ENCODE data around the gene RNF220.

The RNF220 gene

DNA sequence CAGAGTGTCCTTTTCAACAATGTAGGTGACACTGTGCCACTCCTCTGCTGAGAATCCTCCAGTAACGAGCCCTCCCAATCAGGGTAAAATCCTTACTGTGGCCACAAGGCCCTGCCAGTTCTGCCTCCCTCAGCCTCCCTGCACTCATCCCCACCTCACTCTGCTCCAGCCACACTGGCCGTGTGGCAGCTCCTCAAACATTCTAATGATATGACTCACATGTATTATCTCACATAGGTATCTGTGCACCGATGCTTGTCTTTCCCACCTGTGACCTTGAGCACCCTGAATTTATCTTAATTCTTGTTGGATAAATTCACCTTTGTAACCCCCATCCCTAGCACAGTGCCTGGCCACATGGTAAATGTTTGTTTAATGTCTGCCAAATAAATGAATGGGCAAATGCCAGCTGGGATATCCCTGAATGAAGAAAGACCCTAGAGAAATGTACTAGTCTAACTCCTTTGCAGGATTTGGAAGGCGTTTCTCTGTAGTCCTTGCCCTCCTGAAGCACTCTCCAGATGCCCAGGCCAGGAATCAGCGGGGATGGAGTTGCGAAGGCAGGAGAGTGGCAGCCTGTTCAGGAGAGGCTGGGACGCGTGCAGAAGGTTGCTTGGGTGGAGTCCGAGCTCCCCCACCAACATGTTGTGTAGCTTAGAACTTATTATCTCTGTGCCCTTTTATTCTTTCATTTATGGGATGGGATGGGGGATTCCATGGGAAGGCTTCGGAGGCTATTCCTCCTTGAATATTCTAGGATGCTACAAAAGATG lies 163.3 kb downstream of the RNF220 start:
- no peaks in the 10 kb centered on the region for H3K9me3 ChIP-seq (ENCODE audit: control extremely low read depth in 1 of 5, control insufficient read depth in 4 of 5, insufficient read depth in 2 of 5, low read depth in 1 of 5, low read length in 4 of 5)
- H3K27me3 ChIP-seq (replicated peaks in 2 of 5; ENCODE audit: control insufficient read depth in 4 of 5, insufficient read depth in 5 of 5, low read length in 4 of 5): no peaks in the 10 kb centered on the region
- no peaks in the 10 kb centered on the region for H3K4me1 ChIP-seq (ENCODE audit: control extremely low read depth in 1 of 4, control insufficient read depth in 4 of 4, insufficient read depth in 4 of 4, low read length in 3 of 4)
- H3K4me3 ChIP-seq (ENCODE audit: control insufficient read depth in 1 of 7, extremely low read depth in 1 of 7, insufficient read depth in 4 of 7, low read depth in 2 of 7, low read length in 6 of 7): no peak overlapping the region
- DNase-seq: no peak
- WGBS (ENCODE audit: insufficient coverage): 98% methylated on average over 8 of the region's 10 CpGs
- POLR2A ChIA-PET: no interaction called here
- H3K36me3 ChIP-seq (ENCODE audit: control insufficient read depth in 4 of 4, insufficient read depth in 4 of 4, low read length in 3 of 4): peaks cover 2 to 43% (median 30%) of the 10 kb centered on the region in 4 experiments
- no peak overlapping the region for H3K27ac ChIP-seq (ENCODE audit: insufficient read depth in 1 of 2, low read depth in 1 of 2, low read length in 2 of 2, poor library complexity in 1 of 2, severe bottlenecking in 2 of 2)
- CTCF ChIA-PET: interaction anchor here (1.2 to 1.5 kb wide), 4 partner anchors 9 to 351 kb away, joined by 3 to 6 read pairs (median 4); no protein-coding TSS in a partner anchor

DNA sequence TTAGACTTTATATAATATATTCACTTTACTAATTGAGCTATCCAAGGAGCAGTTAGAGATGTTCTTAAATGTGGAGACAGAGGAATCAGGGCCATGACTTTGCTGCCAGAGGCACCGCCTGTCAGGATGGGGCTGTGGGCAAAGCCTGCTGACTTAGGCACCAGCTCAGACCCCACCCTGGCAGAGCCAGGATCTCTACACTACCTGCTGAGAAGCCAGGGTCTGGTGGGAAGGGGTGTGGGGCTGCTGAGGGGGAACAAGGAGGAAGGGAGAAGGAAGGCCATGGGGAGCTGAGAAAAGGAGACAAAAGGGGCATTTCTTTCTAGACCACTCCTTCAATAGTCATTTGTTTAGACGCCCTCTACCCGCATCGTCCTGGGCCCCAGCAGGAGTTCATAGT lies 164.4 kb downstream of the RNF220 start:
- POLR2A ChIA-PET: no interaction called here

DNA sequence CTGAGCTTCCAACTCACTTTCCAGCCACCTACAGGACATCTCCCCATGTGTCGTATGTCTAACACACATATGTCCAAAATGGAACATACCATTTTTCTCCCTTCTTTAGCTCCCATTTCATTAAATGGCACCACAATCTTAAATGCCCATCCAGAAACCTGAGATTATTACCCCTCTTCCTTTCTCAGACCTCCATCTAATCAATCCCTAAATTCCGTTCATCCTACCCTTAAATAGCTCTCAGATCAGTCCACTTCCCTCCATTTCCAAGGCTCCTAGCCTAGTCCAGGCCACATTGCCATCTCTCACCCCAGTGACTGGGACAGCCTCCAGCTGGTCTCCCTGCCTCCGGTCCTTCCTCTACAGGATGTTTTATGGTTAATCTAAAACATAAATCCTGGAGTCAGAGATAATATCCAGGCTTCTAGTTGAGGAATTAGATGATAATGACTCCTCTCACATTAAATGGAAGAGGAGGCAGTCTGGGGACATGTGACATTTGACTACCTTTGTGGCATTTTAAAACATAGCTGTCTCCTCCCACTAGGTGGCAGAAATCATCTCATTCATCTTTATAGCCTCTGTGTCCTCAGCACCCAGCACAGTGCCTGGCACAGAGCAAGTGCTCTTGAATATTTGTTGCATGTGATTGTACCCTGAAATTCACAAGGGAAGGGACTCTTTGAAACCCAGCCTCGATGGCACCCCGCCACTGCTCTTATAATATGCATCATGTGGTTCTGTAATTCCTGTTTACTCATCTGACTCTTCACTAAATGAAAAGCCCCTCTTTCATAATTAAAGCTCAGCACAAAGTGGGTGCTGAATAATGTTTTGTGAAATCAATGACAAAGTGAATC lies 166.9 kb downstream of the RNF220 start:
- peak in 2 of 3 donors; percentile 50 to 52 for DNase-seq
- Histone ChIP-seq H3K4me3 (ENCODE audit: control insufficient read depth in 1 of 7, extremely low read depth in 1 of 7, insufficient read depth in 4 of 7, low read depth in 2 of 7, low read length in 6 of 7) (no peak overlapping the region), H3K27ac (ENCODE audit: insufficient read depth in 1 of 2, low read depth in 1 of 2, low read length in 2 of 2, poor library complexity in 1 of 2, severe bottlenecking in 2 of 2) (no peak overlapping the region), H3K36me3 (ENCODE audit: control insufficient read depth in 4 of 4, insufficient read depth in 4 of 4, low read length in 3 of 4) (peaks cover 2 to 44% (median 30%) of the 10 kb centered on the region in 4 experiments), H3K27me3 (replicated peaks in 2 of 5; ENCODE audit: control insufficient read depth in 4 of 5, insufficient read depth in 5 of 5, low read length in 4 of 5) (no peaks in the 10 kb centered on the region), H3K9me3 (ENCODE audit: control extremely low read depth in 1 of 5, control insufficient read depth in 4 of 5, insufficient read depth in 2 of 5, low read depth in 1 of 5, low read length in 4 of 5) (no peaks in the 10 kb centered on the region), H3K4me1 (ENCODE audit: control extremely low read depth in 1 of 4, control insufficient read depth in 4 of 4, insufficient read depth in 4 of 4, low read length in 3 of 4) (peaks cover 0 to 10% (median 0%) of the 10 kb centered on the region in 4 experiments)
- 96% methylated on average over 2 of the region's 5 CpGs for WGBS (ENCODE audit: insufficient coverage)
- POLR2A ChIA-PET: interaction anchor here (0.6 kb wide), 1 partner anchor 1072 kb away, joined by 4 read pairs; no protein-coding TSS in a partner anchor
- CTCF ChIA-PET: interaction anchor here (1.0 to 5.6 kb wide), 21 partner anchors 9 to 558 kb away, joined by 3 to 52 read pairs (median 5); no protein-coding TSS in a partner anchor

More for the DNA sequence above, 164.4 kb downstream of the RNF220 start:
- no peaks in the 10 kb centered on the region for H3K27me3 ChIP-seq (replicated peaks in 2 of 5; ENCODE audit: control insufficient read depth in 4 of 5, insufficient read depth in 5 of 5, low read length in 4 of 5)
- DNase-seq: no peak
- no peak overlapping the region for H3K4me3 ChIP-seq (ENCODE audit: control insufficient read depth in 1 of 7, extremely low read depth in 1 of 7, insufficient read depth in 4 of 7, low read depth in 2 of 7, low read length in 6 of 7)
- WGBS (ENCODE audit: insufficient coverage): 100% methylated on average over 2 of the region's 4 CpGs
- no peaks in the 10 kb centered on the region for H3K4me1 ChIP-seq (ENCODE audit: control extremely low read depth in 1 of 4, control insufficient read depth in 4 of 4, insufficient read depth in 4 of 4, low read length in 3 of 4)
- no peaks in the 10 kb centered on the region for H3K9me3 ChIP-seq (ENCODE audit: control extremely low read depth in 1 of 5, control insufficient read depth in 4 of 5, insufficient read depth in 2 of 5, low read depth in 1 of 5, low read length in 4 of 5)
- H3K36me3 ChIP-seq (ENCODE audit: control insufficient read depth in 4 of 4, insufficient read depth in 4 of 4, low read length in 3 of 4): peaks cover 2 to 51% (median 33%) of the 10 kb centered on the region in 4 experiments
- no peak overlapping the region for H3K27ac ChIP-seq (ENCODE audit: insufficient read depth in 1 of 2, low read depth in 1 of 2, low read length in 2 of 2, poor library complexity in 1 of 2, severe bottlenecking in 2 of 2)
- CTCF ChIA-PET: interaction anchor here (1.0 to 1.6 kb wide), 4 partner anchors 9 to 31 kb away, joined by 3 to 6 read pairs (median 3); no protein-coding TSS in a partner anchor

DNA sequence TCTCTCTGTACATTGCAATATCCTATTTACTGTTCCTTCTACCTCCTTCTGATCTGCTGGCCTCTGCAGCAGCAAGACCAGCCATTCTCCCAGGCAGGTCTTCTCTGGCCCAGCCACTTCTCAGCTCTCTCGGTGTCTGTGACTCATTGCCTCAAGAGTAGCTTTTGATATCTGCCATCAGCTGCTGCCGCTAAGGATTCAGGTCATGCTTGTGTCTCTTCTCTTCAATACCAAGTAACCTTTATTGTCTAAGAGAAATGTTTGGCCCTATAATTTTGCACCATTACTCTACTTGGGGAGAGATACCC lies 167.5 kb downstream of the RNF220 start:
- Histone ChIP-seq H3K9me3 (ENCODE audit: control extremely low read depth in 1 of 5, control insufficient read depth in 4 of 5, insufficient read depth in 2 of 5, low read depth in 1 of 5, low read length in 4 of 5) (no peaks in the 10 kb centered on the region), H3K36me3 (ENCODE audit: control insufficient read depth in 4 of 4, insufficient read depth in 4 of 4, low read length in 3 of 4) (peaks cover 7 to 39% (median 27%) of the 10 kb centered on the region in 4 experiments), H3K4me1 (ENCODE audit: control extremely low read depth in 1 of 4, control insufficient read depth in 4 of 4, insufficient read depth in 4 of 4, low read length in 3 of 4) (peaks cover 0 to 10% (median 0%) of the 10 kb centered on the region in 4 experiments), H3K4me3 (ENCODE audit: control insufficient read depth in 1 of 7, extremely low read depth in 1 of 7, insufficient read depth in 4 of 7, low read depth in 2 of 7, low read length in 6 of 7) (no peak overlapping the region), H3K27ac (ENCODE audit: insufficient read depth in 1 of 2, low read depth in 1 of 2, low read length in 2 of 2, poor library complexity in 1 of 2, severe bottlenecking in 2 of 2) (no peak overlapping the region), H3K27me3 (replicated peaks in 2 of 5; ENCODE audit: control insufficient read depth in 4 of 5, insufficient read depth in 5 of 5, low read length in 4 of 5) (no peaks in the 10 kb centered on the region)
- WGBS (ENCODE audit: insufficient coverage): 96% methylated on average over 2 of the region's 2 CpGs
- POLR2A ChIA-PET: no interaction called here
- CTCF ChIA-PET: interaction anchor here (1.0 to 5.6 kb wide), 20 partner anchors 9 to 558 kb away, joined by 3 to 52 read pairs (median 6); no protein-coding TSS in a partner anchor
- no peak for DNase-seq

DNA sequence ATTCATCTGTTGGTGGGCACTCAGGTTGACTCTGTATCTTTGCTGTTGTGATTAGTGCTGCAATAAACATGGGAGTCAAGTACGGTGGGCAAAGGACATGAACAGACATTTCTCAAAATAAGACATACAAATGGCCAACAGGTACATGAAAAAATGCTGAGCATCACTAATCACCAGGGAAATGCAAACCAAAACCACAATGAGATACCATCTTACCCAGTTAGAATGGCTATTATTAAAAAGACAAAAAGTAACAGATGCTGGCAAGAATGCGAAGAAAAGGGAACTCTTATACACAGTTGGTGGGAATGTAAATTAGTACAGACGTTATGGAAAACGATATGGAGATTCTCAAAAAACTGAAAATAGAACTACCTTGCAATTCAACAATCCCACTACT lies 170.3 kb downstream of the RNF220 start:
- H3K36me3 ChIP-seq (ENCODE audit: control insufficient read depth in 4 of 4, insufficient read depth in 4 of 4, low read length in 3 of 4): peaks cover 7 to 39% (median 27%) of the 10 kb centered on the region in 4 experiments
- H3K27ac ChIP-seq (ENCODE audit: insufficient read depth in 1 of 2, low read depth in 1 of 2, low read length in 2 of 2, poor library complexity in 1 of 2, severe bottlenecking in 2 of 2): no peak overlapping the region
- whole genome bisulfite sequencing (ENCODE audit: insufficient coverage): no CpG with 5 or more reads among the region's 4 CpGs
- POLR2A ChIA-PET: no interaction called here
- peak in 2 of 3 donors; percentile 59 to 77 for DNase-seq
- CTCF ChIA-PET: interaction anchor here (0.5 to 5.6 kb wide), 3 partner anchors 19 to 427 kb away, joined by 3 to 52 read pairs (median 3); no protein-coding TSS in a partner anchor
- H3K4me1 ChIP-seq (ENCODE audit: control extremely low read depth in 1 of 4, control insufficient read depth in 4 of 4, insufficient read depth in 4 of 4, low read length in 3 of 4): peaks cover 0 to 10% (median 0%) of the 10 kb centered on the region in 4 experiments
- no peaks in the 10 kb centered on the region for H3K9me3 ChIP-seq (ENCODE audit: control extremely low read depth in 1 of 5, control insufficient read depth in 4 of 5, insufficient read depth in 2 of 5, low read depth in 1 of 5, low read length in 4 of 5)
- no peak overlapping the region for H3K4me3 ChIP-seq (ENCODE audit: control insufficient read depth in 1 of 7, extremely low read depth in 1 of 7, insufficient read depth in 4 of 7, low read depth in 2 of 7, low read length in 6 of 7)
- no peaks in the 10 kb centered on the region for H3K27me3 ChIP-seq (replicated peaks in 2 of 5; ENCODE audit: control insufficient read depth in 4 of 5, insufficient read depth in 5 of 5, low read length in 4 of 5)

DNA sequence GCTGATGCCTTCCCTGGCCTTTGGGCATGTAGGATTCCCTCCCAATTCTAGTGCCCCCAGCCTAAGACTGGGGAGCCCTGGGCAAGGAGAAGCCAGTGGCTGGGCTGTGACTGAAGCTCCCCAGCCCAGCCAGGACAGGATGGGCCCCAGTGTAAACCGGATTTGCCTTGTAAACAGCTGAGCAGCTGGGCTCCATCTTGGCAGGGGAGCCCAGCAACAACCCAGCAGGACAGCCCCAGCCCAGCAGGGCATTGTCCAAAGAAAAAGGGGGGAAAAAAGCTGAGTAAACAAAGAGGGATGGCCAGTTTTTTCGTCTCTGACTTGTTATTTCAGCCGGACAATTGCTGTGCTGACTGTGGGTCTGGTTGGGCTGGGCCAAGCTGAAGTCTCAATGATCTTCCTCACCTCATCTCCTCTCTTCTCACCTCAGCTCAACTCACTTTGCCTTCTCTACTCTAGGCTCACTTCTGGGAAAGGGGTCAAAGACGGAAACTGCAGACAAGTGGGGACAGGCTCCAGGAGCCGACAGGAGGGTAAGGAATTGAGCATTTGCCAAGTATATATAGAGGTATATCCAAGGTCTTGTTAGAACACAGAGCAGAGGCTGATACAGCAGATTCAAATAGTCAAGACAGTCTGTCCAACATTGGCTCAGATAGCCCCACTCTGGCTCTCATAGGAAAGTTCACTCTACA lies 171.5 kb downstream of the RNF220 start:
- no peak for DNase-seq
- Histone ChIP-seq H3K27ac (ENCODE audit: insufficient read depth in 1 of 2, low read depth in 1 of 2, low read length in 2 of 2, poor library complexity in 1 of 2, severe bottlenecking in 2 of 2) (no peak overlapping the region), H3K4me1 (ENCODE audit: control extremely low read depth in 1 of 4, control insufficient read depth in 4 of 4, insufficient read depth in 4 of 4, low read length in 3 of 4) (peaks cover 0 to 10% (median 0%) of the 10 kb centered on the region in 4 experiments), H3K9me3 (ENCODE audit: control extremely low read depth in 1 of 5, control insufficient read depth in 4 of 5, insufficient read depth in 2 of 5, low read depth in 1 of 5, low read length in 4 of 5) (no peaks in the 10 kb centered on the region), H3K4me3 (ENCODE audit: control insufficient read depth in 1 of 7, extremely low read depth in 1 of 7, insufficient read depth in 4 of 7, low read depth in 2 of 7, low read length in 6 of 7) (no peak overlapping the region), H3K27me3 (replicated peaks in 2 of 5; ENCODE audit: control insufficient read depth in 4 of 5, insufficient read depth in 5 of 5, low read length in 4 of 5) (no peaks in the 10 kb centered on the region), H3K36me3 (ENCODE audit: control insufficient read depth in 4 of 4, insufficient read depth in 4 of 4, low read length in 3 of 4) (peaks cover 7 to 51% (median 33%) of the 10 kb centered on the region in 4 experiments)
- POLR2A ChIA-PET: no interaction called here
- 94% methylated on average over 3 of the region's 5 CpGs for WGBS (ENCODE audit: insufficient coverage)
- CTCF ChIA-PET: interaction anchor here (1.0 to 5.6 kb wide), 3 partner anchors 8 to 22 kb away, joined by 3 to 52 read pairs (median 4); no protein-coding TSS in a partner anchor
